ENCODE data around the gene PSG6.
"Not testable (repeated sequence)": the region's sequence is repeated elsewhere in the genome, so short reads cannot be mapped to it uniquely, and the experiment has no call there.

PSG6 gene

DNA sequence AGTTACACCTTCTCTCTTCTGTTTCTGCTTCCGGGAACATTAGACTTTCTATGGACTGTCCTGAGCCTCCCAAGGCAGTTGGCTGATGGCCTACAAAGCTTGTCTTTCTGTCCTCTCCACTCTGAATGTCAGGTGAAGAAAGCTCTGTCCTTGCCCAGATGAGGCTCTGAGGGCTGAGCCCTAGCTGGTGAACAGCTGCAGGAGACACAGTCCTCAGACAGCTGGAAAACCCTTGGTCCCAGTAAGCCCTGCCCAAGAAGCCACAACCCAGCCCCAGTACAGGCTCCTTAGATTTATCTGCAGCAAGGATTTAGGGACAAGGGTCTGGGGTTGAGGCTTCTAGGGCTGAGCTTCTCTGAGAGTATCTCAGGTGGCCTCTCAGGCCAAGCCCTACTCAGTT is 64.5 kb downstream of the PSG6 start:
- not testable (repeated sequence) for DNase-seq (ENCODE audit: low read depth, low spot score)

DNA sequence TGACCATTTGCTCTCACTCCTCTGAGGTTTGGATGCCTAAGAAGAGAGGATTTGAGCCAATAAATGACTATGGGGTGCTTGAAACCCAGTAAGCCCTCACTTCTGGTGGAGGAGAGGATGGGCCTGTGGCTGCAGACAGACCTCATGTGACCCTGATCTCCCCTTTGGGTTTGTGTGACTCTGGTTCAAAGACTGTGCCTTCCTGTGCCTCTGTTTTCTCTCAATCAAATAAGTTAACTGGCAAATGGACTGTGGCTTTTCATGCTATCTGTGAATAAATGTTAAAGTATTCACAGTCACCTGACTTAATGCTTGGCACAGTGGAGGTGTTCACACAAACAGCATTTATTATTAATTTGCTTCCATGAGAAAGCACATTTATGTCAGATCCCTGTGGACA is 64.9 kb downstream of the PSG6 start:
- DNase-seq (ENCODE audit: low read depth, low spot score) = not testable (repeated sequence)
